H1 (cell line): ENCODE results near the gene SLC16A5. TPM values are rescaled to one million over a fixed set of nuclear protein-coding genes. Genes with fewer than 3 reads are reported as not detected.

Experiments used
- BRCA1 ChIP-seq: IDR thresholded peaks from 2 replicates; pipeline ENCODE4 v1.6.1; 2012; ENCODE audit warnings: low read depth, low read length, improper control_type of control experiment
- CBX5 ChIP-seq: fragments of 300-800, 300-1000 bp; sonication (generic); IDR thresholded peaks from 2 replicates; pipeline ENCODE4 v1.7.1; 2016; ENCODE audit warnings: antibody characterized with exemption, low read length, low read depth
- EGR1 ChIP-seq: IDR thresholded peaks from 2 replicates; pipeline ENCODE4 v1.6.1; 2011; ENCODE audit warnings: low read depth, low read length, borderline replicate concordance
- FOSL1 ChIP-seq: IDR thresholded peaks from 2 replicates; pipeline ENCODE4 v1.6.1; 2011; ENCODE audit warnings: mild to moderate bottlenecking, low read depth, low read length, moderate library complexity; ENCODE audit not compliant: insufficient read depth
- HDAC6 ChIP-seq: IDR thresholded peaks from one replicate; pipeline ENCODE4 v1.7.1; 2012; ENCODE audit warnings: low read depth, mild to moderate bottlenecking, inconsistent platforms, low read length, moderate library complexity
- NANOG ChIP-seq: IDR thresholded peaks from 2 replicates; pipeline ENCODE4 v1.6.1; 2011; ENCODE audit warnings: low read length, low read depth, mild to moderate bottlenecking, inconsistent platforms; ENCODE audit not compliant: insufficient read depth, poor library complexity, severe bottlenecking
- POU5F1 ChIP-seq: IDR thresholded peaks from 2 replicates; pipeline ENCODE4 v1.6.1; 2011; ENCODE audit warnings: low read depth, mild to moderate bottlenecking, low read length, moderate library complexity
- RNF2 ChIP-seq: fragments of 200-900, 300-1000 bp; sonication (generic); IDR thresholded peaks from 2 replicates; pipeline ENCODE4 v1.7.1; 2016; ENCODE audit warnings: borderline replicate concordance, low read depth, mild to moderate bottlenecking, antibody characterized with exemption, low read length; ENCODE audit not compliant: poor library complexity, severe bottlenecking; ENCODE audit errors: missing control alignments
- TAF7 ChIP-seq: optimal IDR thresholded peaks from 2 replicates; pipeline ENCODE3; 2011; ENCODE audit warnings: low read depth, mild to moderate bottlenecking, inconsistent platforms, low read length, moderate library complexity, borderline replicate concordance
- YY1 ChIP-seq: IDR thresholded peaks from 2 replicates; pipeline ENCODE4 v1.6.1; 2011; ENCODE audit warnings: low read depth, mild to moderate bottlenecking, low read length
- polyA plus RNA-seq, 7 experiments: library from polyadenylated mRNA; depleted of rRNA in 3 of 7; stranded (reverse) in 5 of 7; unstranded in 2 of 7; fragments of >200 nt in 5 of 7; fragments of 200-250 nt in 2 of 7; gene quantifications; 1 replicate in 5 of 7; 2 replicates in 1 of 7; 4 replicates in 1 of 7; pipeline versions ENCODE4 v1.2.1 to v1.2.3, GENCODE V29; 2011 to 2013; ENCODE audit warnings: missing spikeins in 2 of 7, mixed read lengths in 2 of 7
- total RNA-seq: library from RNA; stranded (reverse); fragmentation: NEBNext Ultra II Directional; extraction: Animal tissue kit (Norgen Biotek cat#: 25700); gene quantifications from 2 replicates; pipeline ENCODE4 v1.2.1, GENCODE V29; 2021
- TF ChIP-seq, protein P1 (sequence below): IDR thresholded peaks from 2 replicates; pipeline ENCODE4 v1.6.1; 2011; ENCODE audit warnings: low read depth, mild to moderate bottlenecking, low read length; ENCODE audit not compliant: insufficient read depth

Gene SLC16A5
- total and polyA plus RNA-seq, 2 of the 8 experiments (the other 6 are each of a cell fraction or from before 2014, with no cell fraction given), result 17.1 to 34.7 TPM

DNA sequence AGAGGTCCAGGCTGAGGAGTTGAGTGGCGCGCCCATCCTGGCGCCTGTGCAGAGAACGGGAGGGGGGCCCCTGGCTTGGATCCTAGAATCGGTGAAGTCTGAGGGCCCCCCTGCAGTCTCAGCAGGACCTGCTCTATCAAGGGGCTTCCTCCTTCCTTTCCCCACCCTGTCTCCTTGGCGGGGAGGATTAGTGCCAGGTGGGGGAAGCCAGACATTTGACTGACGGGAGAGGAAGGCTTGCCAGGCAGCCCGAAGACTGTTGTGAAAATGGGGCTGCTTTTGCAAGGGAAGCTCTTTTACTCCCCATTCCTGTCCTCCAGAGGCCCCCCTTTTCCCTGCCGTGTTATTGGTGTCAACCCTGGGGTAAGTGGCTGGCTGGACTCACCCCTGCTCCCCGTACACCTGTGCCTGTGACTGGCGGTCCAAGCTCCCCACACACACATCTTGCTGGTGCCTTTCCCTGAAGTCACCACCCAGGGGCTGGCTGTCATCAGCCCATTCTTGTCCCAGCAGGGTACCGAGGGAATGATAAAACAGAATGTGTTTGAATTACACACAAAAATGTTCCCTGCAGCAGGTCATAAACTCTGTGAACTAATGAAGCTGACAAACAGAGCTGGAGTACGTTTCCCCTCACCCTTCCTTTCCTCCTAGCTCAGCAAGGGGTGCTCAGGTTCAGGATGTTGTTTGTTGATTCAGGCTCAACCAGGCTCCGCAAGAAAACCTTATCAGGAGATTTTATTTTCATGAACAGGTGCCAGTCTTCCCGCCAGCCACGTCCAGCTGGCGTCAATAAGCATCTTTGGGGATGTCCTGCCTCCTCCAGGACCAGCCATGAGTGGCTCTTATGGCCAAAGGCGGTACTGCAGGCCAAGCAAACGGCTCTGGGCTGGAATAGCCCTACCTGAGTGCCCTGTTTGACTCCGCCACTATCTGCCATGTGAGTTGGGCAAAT lies 17.6 kb downstream of the SLC16A5 start (continued):
- TF ChIP-seq HDAC6 (no peak), CBX5 (no peak), FOSL1 (no peak), EGR1 (no peak), POU5F1 (no peak), TAF7 (no peak), NANOG (no peak), BRCA1 (no peak), RNF2 (no peak), YY1 (peak; percentile 60)
- TF ChIP-seq, protein P1, sequence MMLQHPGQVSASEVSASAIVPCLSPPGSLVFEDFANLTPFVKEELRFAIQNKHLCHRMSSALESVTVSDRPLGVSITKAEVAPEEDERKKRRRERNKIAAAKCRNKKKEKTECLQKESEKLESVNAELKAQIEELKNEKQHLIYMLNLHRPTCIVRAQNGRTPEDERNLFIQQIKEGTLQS, result no peak
